IPS DF 6.9 (cell line): ENCODE measurements around the gene CIROP.

Experiments
- DNase-seq: peaks from one replicate; pipeline ENCODE4 v3.0.0-alpha.2; 2013; ENCODE audit warnings: low read depth, low spot score
- H3K27ac ChIP-seq: one replicate; pipeline ENCODE4 v1.5.1; 2013; ENCODE audit warnings: low read length, control low read depth
- H3K27me3 ChIP-seq: 2 replicates; pipeline ENCODE4 v1.6.1; 2013; ENCODE audit warnings: mild to moderate bottlenecking, low read length; ENCODE audit not compliant: control insufficient read depth, insufficient read depth
- H3K36me3 ChIP-seq: 2 replicates; pipeline ENCODE4 v1.6.1; 2013; ENCODE audit warnings: low read length; ENCODE audit not compliant: control insufficient read depth, insufficient read depth
- H3K4me1 ChIP-seq: 2 replicates; pipeline ENCODE4 v1.6.1; 2013; ENCODE audit warnings: low read length; ENCODE audit not compliant: control insufficient read depth, insufficient read depth
- H3K4me3 ChIP-seq: 2 replicates; pipeline ENCODE4 v1.5.1; 2013; ENCODE audit warnings: mild to moderate bottlenecking, low read length
- H3K9me3 ChIP-seq: 2 replicates; pipeline ENCODE4 v1.6.1; 2013; ENCODE audit warnings: low read length, inconsistent platforms; ENCODE audit not compliant: control insufficient read depth, insufficient read depth
- WGBS: extraction: QIAGEN DNeasy Blood & Tissue Kit; methylation state at CpG from one replicate; pipeline ENCODE4 v1.1.7; 2013; ENCODE audit warnings: mixed read lengths, missing lambda C conversion rate; ENCODE audit not compliant: insufficient read length, insufficient coverage; 5-methylcytosine and 5-hydroxymethylcytosine counted together

CIROP gene

GRCh38 chr14:23093104-23093503 lies 11.7 kb downstream of the CIROP start:
- H3K36me3 ChIP-seq = peaks cover 10% of the 10 kb centered on the region; the same call in 1 of the 2 replicates
- H3K4me1 ChIP-seq = no peaks in the 10 kb centered on the region; the same call in 1 of the 2 replicates
- no peak for DNase-seq
- H3K27me3 ChIP-seq = no peaks in the 10 kb centered on the region
- H3K27ac ChIP-seq = no peak overlapping the region
- no peaks in the 10 kb centered on the region for H3K9me3 ChIP-seq
- no CpG with 5 or more reads among the region's 2 CpGs for WGBS
- H3K4me3 ChIP-seq = no peak overlapping the region

DNA sequence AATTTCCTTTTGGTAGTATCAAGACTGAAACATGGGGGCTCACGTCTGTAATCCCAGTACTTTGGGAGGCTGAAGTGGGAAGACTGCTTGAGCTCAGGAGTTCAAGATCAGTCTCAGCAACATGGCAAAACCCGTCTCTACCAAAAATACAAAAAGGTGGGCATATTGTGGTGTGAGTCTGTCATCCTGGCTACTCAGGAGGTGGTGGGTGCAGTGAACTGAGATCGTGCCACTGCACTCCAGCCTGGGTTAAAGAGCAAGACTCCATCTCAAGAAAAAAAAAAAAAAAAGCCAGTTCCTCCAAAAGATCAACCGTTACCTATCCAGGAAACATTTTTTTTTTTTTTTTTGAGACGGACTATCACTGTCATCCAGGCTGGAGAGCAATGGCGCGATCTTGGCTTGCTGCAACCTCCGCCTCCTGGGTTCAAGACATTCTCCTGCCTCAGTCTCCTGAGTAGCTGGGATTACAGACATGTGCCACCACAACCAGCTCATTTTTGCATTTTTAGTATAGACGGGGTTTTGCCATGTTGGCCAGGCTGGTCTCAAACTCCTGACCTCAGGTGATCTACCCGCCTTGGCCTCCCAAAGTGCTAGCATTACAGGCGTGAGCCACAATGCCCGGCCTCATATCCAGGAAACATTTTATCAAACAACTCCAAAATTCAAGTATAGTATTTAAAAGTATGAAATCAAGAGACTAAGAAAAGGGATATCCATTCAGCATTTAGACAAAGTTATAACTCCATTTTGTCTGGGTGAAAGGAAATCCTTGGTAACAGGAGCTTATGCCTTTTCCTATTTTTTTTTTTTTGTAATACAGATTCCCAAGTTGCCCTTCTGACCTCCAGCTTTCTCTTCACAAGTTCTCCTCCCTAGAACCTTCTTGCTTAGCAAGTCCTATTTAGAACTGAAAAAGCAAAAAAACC lies 13.2 kb downstream of the CIROP start:
- no peak overlapping the region for H3K27ac ChIP-seq

DNA sequence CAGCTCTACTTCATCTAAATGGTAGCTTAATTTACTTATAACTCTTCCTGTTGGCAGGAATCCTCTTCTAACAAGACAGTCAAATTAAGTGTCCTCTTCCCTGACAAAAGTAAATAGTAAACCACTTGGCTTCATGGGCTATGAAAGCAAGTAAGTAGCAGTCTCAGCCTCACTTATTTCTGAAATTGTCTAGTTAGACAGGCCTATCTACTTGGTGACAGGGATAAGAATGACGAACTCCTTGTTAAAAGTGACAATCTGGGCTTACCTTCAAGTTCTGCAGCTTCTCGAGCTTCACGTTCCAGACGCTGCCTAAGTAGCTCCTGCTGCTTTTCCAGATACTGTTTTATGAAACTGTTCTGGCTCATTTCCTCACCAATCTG lies 14.5 kb downstream of the CIROP start:
- Histone ChIP-seq H3K36me3 (peaks cover 8% of the 10 kb centered on the region; the same call in 1 of the 2 replicates), H3K4me3 (no peak overlapping the region), H3K9me3 (no peaks in the 10 kb centered on the region), H3K4me1 (no peaks in the 10 kb centered on the region), H3K27me3 (no peaks in the 10 kb centered on the region), H3K27ac (no peak overlapping the region)
- WGBS = no CpG with 5 or more reads among the region's 4 CpGs
- DNase-seq = no peak

More for the DNA sequence above, 13.2 kb downstream of the CIROP start:
- Histone ChIP-seq H3K27me3 (no peaks in the 10 kb centered on the region), H3K4me3 (no peak overlapping the region), H3K9me3 (no peaks in the 10 kb centered on the region), H3K4me1 (no peaks in the 10 kb centered on the region; the same call in 1 of the 2 replicates), H3K36me3 (peaks cover 6% of the 10 kb centered on the region; the same call in 1 of the 2 replicates)
- no CpG with 5 or more reads among the region's 12 CpGs for WGBS
- no peak for DNase-seq

DNA sequence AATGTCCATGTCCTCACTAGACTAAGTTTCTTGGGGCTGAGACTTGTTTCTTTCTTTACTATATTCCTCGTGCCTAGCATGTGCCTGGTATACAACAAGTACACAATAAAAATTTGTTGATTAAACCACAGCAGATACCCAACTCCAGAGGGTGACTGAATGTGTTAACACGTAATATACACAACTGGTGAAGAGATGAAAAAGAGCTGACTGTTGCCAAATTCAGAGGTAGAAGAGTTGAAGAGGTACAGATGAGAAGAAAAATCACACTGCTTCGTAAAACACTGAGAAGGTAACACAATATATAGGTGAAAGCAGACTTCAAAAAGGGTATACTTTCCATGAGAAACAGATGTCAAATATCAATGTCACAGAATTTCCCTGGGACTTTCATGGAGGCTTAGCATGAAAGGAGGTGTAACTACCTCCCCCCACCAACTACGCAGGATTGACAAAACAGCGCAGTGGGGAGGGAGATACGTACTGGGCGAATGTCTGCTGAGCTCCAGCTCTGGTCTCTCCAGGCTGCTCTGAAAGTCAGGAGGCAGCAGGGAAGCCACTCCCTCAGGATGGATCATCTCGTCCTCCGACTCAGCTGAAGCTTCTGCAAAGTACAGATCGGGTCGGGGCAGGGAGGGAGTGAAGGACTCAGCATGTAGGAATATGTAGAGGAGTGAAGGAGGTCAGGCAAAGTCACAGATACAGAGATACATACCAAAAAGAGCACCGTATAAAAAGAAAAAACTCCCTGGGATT lies 15.1 kb downstream of the CIROP start:
- Histone ChIP-seq H3K4me1 (no peaks in the 10 kb centered on the region), H3K27me3 (no peaks in the 10 kb centered on the region), H3K27ac (no peak overlapping the region), H3K4me3 (no peak overlapping the region), H3K9me3 (no peaks in the 10 kb centered on the region), H3K36me3 (peaks cover 8% of the 10 kb centered on the region; the same call in 1 of the 2 replicates)
- DNase-seq = no peak
- no CpG with 5 or more reads among the region's 12 CpGs for WGBS

DNA sequence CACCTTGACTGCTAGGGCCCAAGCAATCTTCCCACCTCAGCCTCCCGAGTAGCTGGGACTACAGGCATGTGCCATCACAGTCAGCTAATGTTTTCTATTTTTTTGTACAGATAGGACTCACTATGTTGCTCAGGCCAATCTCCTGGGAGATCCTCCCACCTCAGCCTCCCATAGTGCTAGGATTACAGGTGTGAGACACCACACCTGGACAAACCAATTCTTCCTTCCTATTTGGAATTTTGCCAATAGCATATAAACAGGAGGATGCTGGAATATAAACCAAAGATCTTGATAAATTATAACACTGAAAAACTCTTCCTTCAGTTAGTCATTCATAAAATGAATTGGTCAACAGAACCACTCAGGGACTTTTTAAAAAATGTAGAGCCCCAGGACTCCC lies 18.2 kb downstream of the CIROP start:
- no peaks in the 10 kb centered on the region for H3K9me3 ChIP-seq
- peaks cover 8% of the 10 kb centered on the region; the same call in 1 of the 2 replicates for H3K36me3 ChIP-seq
- no peaks in the 10 kb centered on the region for H3K4me1 ChIP-seq
- no peak overlapping the region for H3K27ac ChIP-seq
- DNase-seq = no peak
- no peak overlapping the region for H3K4me3 ChIP-seq
- WGBS = no CpG with 5 or more reads among the region's 1 CpG
- H3K27me3 ChIP-seq = no peaks in the 10 kb centered on the region

DNA sequence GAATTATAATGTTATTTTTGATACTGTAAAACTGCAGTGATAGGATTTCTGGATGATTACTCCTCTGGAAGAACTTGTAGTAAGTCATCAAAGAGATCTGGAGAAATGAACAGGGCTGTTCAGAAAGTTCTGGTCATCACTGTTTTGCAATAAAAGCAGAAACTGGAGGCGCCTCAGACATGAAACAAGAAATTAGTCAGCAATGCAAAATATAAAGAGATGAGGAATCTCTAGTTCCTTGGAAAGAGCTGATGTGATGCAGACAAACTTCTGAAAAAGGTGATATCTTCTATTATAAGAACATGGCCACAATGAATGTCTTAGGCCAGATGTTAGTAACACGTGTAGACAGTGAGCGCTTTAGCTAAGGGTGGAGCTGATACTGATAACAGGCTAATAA lies 19.3 kb downstream of the CIROP start:
- no peak overlapping the region for H3K4me3 ChIP-seq
- no peaks in the 10 kb centered on the region for H3K9me3 ChIP-seq
- no peaks in the 10 kb centered on the region for H3K4me1 ChIP-seq
- peaks cover 12% of the 10 kb centered on the region; the same call in 1 of the 2 replicates for H3K36me3 ChIP-seq
- H3K27ac ChIP-seq = no peak overlapping the region
- no peak for DNase-seq
- WGBS = no CpG with 5 or more reads among the region's 3 CpGs
- H3K27me3 ChIP-seq = no peaks in the 10 kb centered on the region

DNA sequence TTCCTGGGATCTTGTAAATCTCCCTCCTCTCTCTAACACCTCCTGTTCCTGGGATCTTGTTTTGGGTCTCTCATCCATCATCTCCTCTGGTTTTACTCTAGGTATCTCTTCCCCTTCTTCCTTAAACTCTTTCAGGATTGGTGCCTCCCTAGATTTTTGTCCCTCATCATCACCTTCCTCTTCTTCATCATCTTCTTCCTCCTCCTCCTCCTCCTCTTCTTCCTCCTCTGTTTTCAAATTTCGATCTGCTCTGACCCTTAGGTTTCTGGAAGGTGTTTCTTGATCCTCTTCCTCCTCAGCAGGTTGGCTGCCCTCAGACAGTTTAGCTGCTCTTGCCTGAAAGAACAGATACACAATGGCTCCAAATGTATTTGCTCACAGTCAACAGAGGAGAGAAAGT lies 24.3 kb downstream of the CIROP start:
- Histone ChIP-seq H3K27ac (no peak overlapping the region), H3K4me3 (no peak overlapping the region), H3K4me1 (no peaks in the 10 kb centered on the region), H3K27me3 (no peaks in the 10 kb centered on the region), H3K9me3 (no peaks in the 10 kb centered on the region), H3K36me3 (peaks cover 29% of the 10 kb centered on the region)
- WGBS = no CpG with 5 or more reads among the region's 1 CpG
- DNase-seq = no peak

DNA sequence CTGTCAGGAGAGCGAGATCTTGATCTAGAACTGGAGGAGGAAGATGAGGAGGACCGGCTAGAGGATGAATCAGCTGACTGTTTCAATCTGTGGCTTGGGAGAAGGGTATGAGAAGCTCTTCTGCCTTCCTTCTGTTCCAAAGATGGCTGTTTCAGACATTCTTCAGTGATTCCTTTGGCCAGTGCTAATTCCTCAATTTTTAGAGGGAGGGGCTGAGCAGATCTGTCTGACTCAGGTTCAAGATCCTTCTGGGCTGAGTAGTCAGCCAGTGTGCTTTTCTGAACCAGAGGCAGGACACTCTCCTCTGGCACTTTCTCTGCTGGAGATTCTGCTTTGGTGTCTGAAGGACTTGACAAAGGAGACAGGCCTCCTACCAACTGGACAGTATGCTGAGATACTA lies 25.1 kb downstream of the CIROP start:
- Histone ChIP-seq H3K27ac (no peak overlapping the region), H3K9me3 (no peaks in the 10 kb centered on the region), H3K4me3 (no peak overlapping the region), H3K27me3 (no peaks in the 10 kb centered on the region), H3K4me1 (no peaks in the 10 kb centered on the region), H3K36me3 (peaks cover 31% of the 10 kb centered on the region)
- no peak for DNase-seq
- no CpG with 5 or more reads among the region's 2 CpGs for WGBS

GRCh38 chr14:23078692-23079116 lies 26.1 kb downstream of the CIROP start:
- Histone ChIP-seq H3K9me3 (no peaks in the 10 kb centered on the region), H3K4me3 (no peak overlapping the region), H3K27ac (no peak overlapping the region), H3K4me1 (no peaks in the 10 kb centered on the region), H3K36me3 (peaks cover 31% of the 10 kb centered on the region), H3K27me3 (no peaks in the 10 kb centered on the region)
- WGBS = no CpG with 5 or more reads among the region's 2 CpGs
- no peak for DNase-seq

DNA sequence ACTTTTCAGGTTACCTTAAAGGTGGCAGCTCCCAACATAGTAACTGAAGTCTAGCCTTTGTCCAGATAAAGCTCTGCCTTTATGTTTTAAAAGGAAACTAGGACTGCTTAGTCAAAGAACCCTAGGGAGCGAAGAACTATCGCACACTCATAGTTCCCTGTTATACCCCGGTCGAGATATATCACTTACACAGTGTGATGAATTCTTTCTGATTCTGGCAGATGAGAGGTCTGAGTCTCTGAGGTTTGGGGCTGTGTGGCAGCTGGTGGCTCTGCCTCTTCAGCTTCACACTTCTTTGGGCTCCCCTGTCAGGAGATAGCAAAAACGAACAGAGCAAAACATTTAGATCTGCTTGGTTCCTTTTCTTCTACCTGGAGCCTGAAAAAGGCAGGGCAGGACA lies 26.8 kb downstream of the CIROP start:
- peaks cover 31% of the 10 kb centered on the region for H3K36me3 ChIP-seq
- H3K4me1 ChIP-seq = no peaks in the 10 kb centered on the region
- H3K27me3 ChIP-seq = no peaks in the 10 kb centered on the region
- WGBS = no CpG with 5 or more reads among the region's 5 CpGs
- H3K9me3 ChIP-seq = no peaks in the 10 kb centered on the region
- no peak for DNase-seq
- no peak overlapping the region for H3K4me3 ChIP-seq
- no peak overlapping the region for H3K27ac ChIP-seq
